OCI-LY1 (cell line): Measurements from ENCODE around the gene ALPK1.
"Not testable (repeated sequence)": the region's sequence is repeated elsewhere in the genome, so short reads cannot be mapped to it uniquely, and the experiment has no call there.

Experiments
- CTCF ChIP-seq: fragments of 200-600 bp; sonication (generic), shearing (Covaris generic); IDR thresholded peaks from 2 replicates; pipeline ENCODE4 v1.5.1; 2017; ENCODE audit warnings: mild to moderate bottlenecking, antibody characterized with exemption, low read length, moderate library complexity, mixed read lengths
- EZH2 ChIP-seq: fragments of 200-600 bp; sonication (generic), shearing (Covaris generic); IDR thresholded peaks from 2 replicates; pipeline ENCODE4 v1.8.0; 2017; ENCODE audit warnings: borderline replicate concordance, mixed run types, mild to moderate bottlenecking, antibody characterized with exemption, low read length, moderate library complexity, mixed read lengths

- TF ChIP-seq CTCF, EZH2: not testable (repeated sequence)
These were observed 193.6 kb downstream of the ALPK1 start for GRCh38 chr4:112490808-112491207.
